A204.1 (cell line): Measurements from ENCODE around the gene TMEM207.

Experiments used
- FAIRE-seq: peaks from 2 replicates; lab custom pipeline; 2012; peaks lifted over from hg19 to GRCh38; lab: Jason Lieb, UNC

Gene TMEM207

GRCh38 chr3:190444006-190444405 is 5.7 kb downstream of the TMEM207 start:
- FAIRE-seq = no peak

- FAIRE-seq = no peak
These were observed 6.4 kb downstream of the TMEM207 start for GRCh38 chr3:190443257-190443656.

GRCh38 chr3:190442240-190442639 is 7.5 kb downstream of the TMEM207 start:
- FAIRE-seq = no peak

- FAIRE-seq = no peak
These were observed 13.4 kb downstream of the TMEM207 start for GRCh38 chr3:190436331-190436730.

GRCh38 chr3:190435618-190436017 is 14.1 kb downstream of the TMEM207 start:
- no peak for FAIRE-seq

- FAIRE-seq = no peak
These were observed 16.1 kb downstream of the TMEM207 start for GRCh38 chr3:190433626-190434025.

GRCh38 chr3:190432216-190432615 is 17.5 kb downstream of the TMEM207 start:
- no peak for FAIRE-seq

- no peak for FAIRE-seq
These were observed 18.8 kb downstream of the TMEM207 start for GRCh38 chr3:190430906-190431305.

GRCh38 chr3:190429681-190430080 is 20.0 kb downstream of the TMEM207 start:
- FAIRE-seq = no peak

GRCh38 chr3:190426806-190427507 is 22.7 kb downstream of the TMEM207 start:
- no peak for FAIRE-seq

- peak; percentile 88 for FAIRE-seq
These were observed 23.9 kb downstream of the TMEM207 start for GRCh38 chr3:190425833-190426232.

- FAIRE-seq = peak; percentile 89
These were observed 24.9 kb downstream of the TMEM207 start for GRCh38 chr3:190424478-190425439.

- no peak for FAIRE-seq
These were observed 25.6 kb downstream of the TMEM207 start for GRCh38 chr3:190424108-190424477.

- no peak for FAIRE-seq
These were observed 35.4 kb downstream of the TMEM207 start for GRCh38 chr3:190414297-190414696.

- FAIRE-seq = no peak
These were observed 45.0 kb downstream of the TMEM207 start for GRCh38 chr3:190404715-190405114.

GRCh38 chr3:190401963-190402362 is 47.7 kb downstream of the TMEM207 start:
- no peak for FAIRE-seq

- no peak for FAIRE-seq
These were observed 50.0 kb downstream of the TMEM207 start for GRCh38 chr3:190399677-190400076.

GRCh38 chr3:190397889-190398288 is 51.8 kb downstream of the TMEM207 start:
- no peak for FAIRE-seq

- FAIRE-seq = no peak
These were observed 53.7 kb downstream of the TMEM207 start for GRCh38 chr3:190396001-190396400.

GRCh38 chr3:190388703-190389102 is 61.0 kb downstream of the TMEM207 start:
- FAIRE-seq = no peak

GRCh38 chr3:190387578-190388213 is 62.0 kb downstream of the TMEM207 start, which contains the start of gene CLDN16:
Gene CLDN16, plus strand, starts transcription at chr3:190388163. Its CDS starts 167 bp downstream, at chr3:190388330.
- FAIRE-seq = no peak

- no peak for FAIRE-seq
These were observed 63.7 kb downstream of the TMEM207 start for GRCh38 chr3:190385731-190386688.
